HepG2 (cell line): ENCODE results near the gene MTA1. TPM values are rescaled to one million over a fixed set of nuclear protein-coding genes. Genes with fewer than 3 reads are reported as not detected.

Source experiments
- AKAP8 ChIP-seq: sonication (generic); formaldehyde crosslinking; IDR thresholded peaks from 2 replicates; pipeline ENCODE4 v1.5.1; 2020; ENCODE audit warnings: mild to moderate bottlenecking, missing genetic modification reagents
- BCL6 ChIP-seq: IDR thresholded peaks from 2 replicates; pipeline ENCODE4 v1.6.1; 2016; ENCODE audit warnings: missing genetic modification reagents, missing compliant biosample characterization
- CENPT ChIP-seq: sonication (generic); formaldehyde crosslinking; IDR thresholded peaks from 2 replicates; pipeline ENCODE4 v1.8.0; 2022; ENCODE audit warnings: low read depth, mild to moderate bottlenecking, moderate library complexity, missing genetic modification reagents
- CREB3 ChIP-seq: sonication (generic); formaldehyde crosslinking; IDR thresholded peaks from 2 replicates; pipeline ENCODE4 v1.5.0; 2020; ENCODE audit warnings: missing genetic modification reagents
- EZH2 ChIP-seq: conservative IDR thresholded peaks from 2 replicates; pipeline ENCODE4 v1.6.1; 2012; ENCODE audit warnings: mild to moderate bottlenecking, low read depth, low read length, moderate library complexity
- IRF9 ChIP-seq: sonication (generic); formaldehyde crosslinking; IDR thresholded peaks from 2 replicates; pipeline ENCODE4 v1.8.0; 2022; ENCODE audit warnings: missing genetic modification reagents, mild to moderate bottlenecking, borderline replicate concordance
- KDM3A ChIP-seq: IDR thresholded peaks from 2 replicates; pipeline ENCODE4 v1.6.1; 2018; ENCODE audit warnings: low read depth, missing compliant biosample characterization
- MXD1 ChIP-seq: sonication (generic); formaldehyde crosslinking; IDR thresholded peaks from 2 replicates; pipeline ENCODE4 v1.4.0; 2020; ENCODE audit warnings: mild to moderate bottlenecking, missing genetic modification reagents
- PITX1 ChIP-seq: sonication (generic); formaldehyde crosslinking; IDR thresholded peaks from 2 replicates; pipeline ENCODE4 v1.5.1; 2020; ENCODE audit warnings: mild to moderate bottlenecking, missing genetic modification reagents
- RNF219 ChIP-seq: sonication (generic); formaldehyde crosslinking; IDR thresholded peaks from 2 replicates; pipeline ENCODE4 v1.5.0; 2020; ENCODE audit warnings: mild to moderate bottlenecking, missing genetic modification reagents
- SOX5 ChIP-seq: IDR thresholded peaks from 2 replicates; pipeline ENCODE4 v1.6.1; 2016; ENCODE audit warnings: borderline replicate concordance
- ZBTB34 ChIP-seq: sonication (generic); formaldehyde crosslinking; IDR thresholded peaks from 2 replicates; pipeline ENCODE4 v1.8.0; 2022; ENCODE audit warnings: mild to moderate bottlenecking, missing genetic modification reagents
- ZNF276 ChIP-seq: sonication (generic); formaldehyde crosslinking; IDR thresholded peaks from 2 replicates; pipeline ENCODE4 v1.4.0; 2020; ENCODE audit warnings: mild to moderate bottlenecking, low read depth, missing genetic modification reagents
- ZNF44 ChIP-seq: sonication (generic); formaldehyde crosslinking; IDR thresholded peaks from 2 replicates; pipeline ENCODE4 v1.5.1; 2020; ENCODE audit warnings: mild to moderate bottlenecking, missing genetic modification reagents
- ZNF570 ChIP-seq: sonication (generic); formaldehyde crosslinking; IDR thresholded peaks from 2 replicates; pipeline ENCODE4 v1.4.0; 2020; ENCODE audit warnings: mild to moderate bottlenecking, missing genetic modification reagents, borderline replicate concordance
- ZNF710 ChIP-seq: sonication (generic); formaldehyde crosslinking; IDR thresholded peaks from 2 replicates; pipeline ENCODE4 v1.5.0; 2020; ENCODE audit warnings: mild to moderate bottlenecking, missing genetic modification reagents, borderline replicate concordance
- ZNF746 ChIP-seq: sonication (generic); formaldehyde crosslinking; IDR thresholded peaks from 2 replicates; pipeline ENCODE4 v1.8.0; 2022; ENCODE audit warnings: mild to moderate bottlenecking, missing genetic modification reagents
- ZNF747 ChIP-seq: sonication (generic); formaldehyde crosslinking; IDR thresholded peaks from 2 replicates; pipeline ENCODE4 v1.8.1; 2023; ENCODE audit warnings: missing genetic modification reagents, mild to moderate bottlenecking, borderline replicate concordance
- polyA plus RNA-seq, 8 experiments: library from polyadenylated mRNA; depleted of rRNA in 3 of 8; stranded (reverse) in 7 of 8; unstranded in 1 of 8; fragments of >200 nt; fragmentation: Illumina TruSeq in 4 of 8; extraction: Trizol in 4 of 8; gene quantifications; 2 replicates each; pipeline versions ENCODE4 v1.2.1 to v1.2.3, GENCODE V29; 2011 to 2016; ENCODE audit warnings: low read depth in 4 of 8, missing spikeins in 1 of 8, mixed read lengths in 1 of 8; ENCODE audit not compliant: insufficient read depth in 1 of 8
- total RNA-seq, 5 experiments: library from RNA; depleted of rRNA; stranded (reverse); fragments of >200 nt; fragmentation: Illumina TruSeq; extraction: Trizol; gene quantifications; 2 replicates each; pipeline ENCODE4 v1.2.3, GENCODE V29; 2016; ENCODE audit warnings: low read depth in 1 of 5

MTA1 gene
- total and polyA plus RNA-seq, 2 of the 13 experiments (the other 11 are each of a cell fraction or from before 2014, with no cell fraction given), result 35.2 to 85.8 TPM

- 0 out of 2 replicates have a peak, but pooled peaks have one; percentile 23 for TF ChIP-seq ZNF710 (CRISPR knock-in tag)
- no peak; the same call in 1 of the 2 replicates for TF ChIP-seq ZNF44 (CRISPR knock-in tag)
- no peak for TF ChIP-seq RNF219 (CRISPR knock-in tag)
- peak; percentile 58; the same call in 1 of the 2 replicates for TF ChIP-seq ZNF746 (CRISPR knock-in tag)
- peak; percentile 81 for TF ChIP-seq AKAP8 (CRISPR knock-in tag)
- TF ChIP-seq IRF9 (CRISPR knock-in tag), result peak; percentile 68
- peak; percentile 57; the same call in 1 of the 2 replicates for TF ChIP-seq BCL6
- peak; percentile 46; the same call in 1 of the 2 replicates for TF ChIP-seq SOX5 (CRISPR knock-in tag)
- peak; percentile 93 for TF ChIP-seq KDM3A (CRISPR knock-in tag)
- TF ChIP-seq CREB3 (CRISPR knock-in tag), result no peak
- no peak; the same call in 1 of the 2 replicates for TF ChIP-seq PITX1 (CRISPR knock-in tag)
- TF ChIP-seq EZH2, result no peak
- no peak for TF ChIP-seq ZNF570 (CRISPR knock-in tag)
- no peak for TF ChIP-seq CENPT (CRISPR knock-in tag)
- no peak for TF ChIP-seq ZNF276 (CRISPR knock-in tag)
- peak; percentile 50; the same call in 1 of the 2 replicates for TF ChIP-seq MXD1 (CRISPR knock-in tag)
- peak; percentile 64; the same call in 1 of the 2 replicates for TF ChIP-seq ZBTB34
- TF ChIP-seq ZNF747 (CRISPR knock-in tag), result no peak
Observed at GRCh38 chr14:105495990-105496830, 76.6 kb downstream of the MTA1 start (continued).
